ENCODE data around the gene NUDT16L1.

Gene NUDT16L1

DNA sequence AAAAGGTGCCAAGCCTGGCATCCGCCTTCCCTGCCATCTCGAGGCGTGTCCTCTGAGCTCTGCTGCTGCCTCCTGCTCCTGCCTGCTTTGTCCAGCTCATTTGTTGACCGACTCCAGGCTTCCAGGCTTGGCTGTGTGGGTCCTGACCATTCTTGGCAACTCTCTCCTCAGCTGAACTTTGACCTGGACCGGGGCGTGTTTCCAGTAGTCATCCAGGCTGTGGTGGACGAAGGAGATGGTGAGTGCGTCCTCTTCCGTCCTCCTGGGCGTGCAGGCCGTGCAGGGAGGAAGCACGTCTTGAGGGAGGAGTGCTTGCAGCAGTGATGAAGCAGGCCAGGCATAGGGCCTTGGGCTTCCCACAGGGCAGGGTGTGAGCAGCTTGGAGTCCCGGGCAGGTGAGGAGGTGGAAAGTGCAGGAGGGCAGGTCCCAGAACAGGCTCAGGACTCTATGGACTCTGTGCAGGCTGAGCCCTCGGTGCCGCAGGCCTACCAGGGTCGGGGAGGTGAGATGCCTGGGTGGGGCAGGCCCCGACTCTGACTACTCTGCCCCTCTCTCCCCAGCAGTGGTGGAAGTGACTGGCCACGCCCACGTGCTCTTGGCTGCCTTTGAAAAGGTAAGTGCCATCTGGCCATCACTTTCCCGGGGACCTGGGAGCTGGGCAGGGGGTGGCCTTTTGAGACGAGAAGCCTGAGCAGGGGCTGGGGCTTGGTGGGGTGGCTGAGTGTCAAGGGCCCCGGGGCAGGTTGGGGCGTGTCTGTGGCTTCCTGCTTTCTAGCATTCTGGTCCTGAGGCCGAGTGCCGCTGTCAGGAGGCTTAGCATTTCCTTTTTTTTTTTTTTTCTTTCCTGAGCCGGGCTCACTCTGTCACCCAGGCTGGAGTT lies 28.6 kb upstream of the NUDT16L1 start:
- no peak for DNase-seq (ENCODE audit: low spot score)

DNA sequence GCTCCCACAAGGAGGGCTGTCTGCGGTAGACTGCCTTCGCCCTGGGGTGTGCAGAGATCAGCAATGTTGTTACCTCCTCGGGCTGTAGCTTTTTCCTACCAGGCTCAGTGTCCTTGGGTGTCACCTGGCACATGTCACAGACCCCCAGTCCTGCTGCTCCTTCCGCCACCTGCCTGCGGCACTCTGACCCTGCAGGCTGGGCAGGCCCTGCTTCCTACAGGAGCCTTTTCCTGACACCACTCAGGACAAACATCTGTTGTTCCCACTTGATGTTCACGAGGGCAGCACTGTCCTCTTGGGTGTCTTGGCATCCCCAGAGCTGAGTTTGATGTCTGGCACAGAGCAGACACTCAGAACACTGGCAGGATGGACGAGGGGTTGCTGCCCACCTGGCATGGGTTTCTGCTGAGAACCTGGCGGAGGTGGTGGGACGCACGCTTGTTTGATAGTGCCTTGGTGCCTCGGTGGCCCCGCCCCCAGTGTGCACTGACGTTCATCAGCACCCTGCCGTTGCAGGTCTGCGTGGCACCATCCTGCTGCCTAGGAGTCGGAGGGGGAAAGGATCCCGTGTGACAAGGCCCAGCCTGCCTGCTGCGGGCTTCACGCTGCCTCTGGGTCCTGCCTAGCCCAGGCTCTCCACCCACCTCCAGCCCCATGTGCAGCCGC lies 26.7 kb upstream of the NUDT16L1 start:
- no peak for DNase-seq (ENCODE audit: low spot score)

DNA sequence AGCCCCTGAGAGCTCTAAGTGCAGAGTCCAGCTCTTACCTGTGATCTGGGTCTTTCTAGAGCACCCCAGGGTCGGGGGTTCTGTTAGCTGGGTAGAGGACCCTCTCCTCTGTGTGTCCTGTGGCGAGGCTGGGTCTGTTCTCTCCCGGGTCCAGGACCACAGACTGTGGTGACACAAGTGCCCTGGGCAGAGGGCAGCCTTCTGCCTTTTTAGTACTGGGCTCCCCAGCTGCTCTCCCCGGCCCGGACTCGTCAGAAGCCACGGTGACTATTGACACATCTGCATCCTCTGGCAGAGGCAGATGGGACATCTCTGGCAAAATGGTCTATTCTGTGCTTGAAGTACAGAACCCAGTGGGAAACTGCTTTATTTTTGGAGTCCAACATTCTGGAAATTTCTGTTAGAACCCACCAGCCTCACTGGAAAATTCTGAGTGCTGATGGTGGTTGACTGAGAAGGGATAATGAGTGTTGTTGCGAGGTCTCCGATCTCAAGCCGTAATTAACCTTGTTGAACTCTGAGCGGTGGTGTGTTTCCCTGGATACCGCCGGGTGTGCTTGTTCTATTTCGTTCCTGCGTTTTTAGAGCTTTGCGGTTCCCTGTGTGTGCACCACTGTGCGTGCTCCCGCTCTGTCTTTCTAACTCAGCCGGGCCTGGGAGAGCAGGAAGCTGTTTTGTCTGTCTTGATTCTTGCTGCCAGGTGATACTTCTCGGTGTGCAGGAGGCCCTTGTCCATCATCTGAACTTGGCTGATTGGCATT lies 26.0 kb upstream of the NUDT16L1 start:
- no peak for DNase-seq (ENCODE audit: low spot score)

DNA sequence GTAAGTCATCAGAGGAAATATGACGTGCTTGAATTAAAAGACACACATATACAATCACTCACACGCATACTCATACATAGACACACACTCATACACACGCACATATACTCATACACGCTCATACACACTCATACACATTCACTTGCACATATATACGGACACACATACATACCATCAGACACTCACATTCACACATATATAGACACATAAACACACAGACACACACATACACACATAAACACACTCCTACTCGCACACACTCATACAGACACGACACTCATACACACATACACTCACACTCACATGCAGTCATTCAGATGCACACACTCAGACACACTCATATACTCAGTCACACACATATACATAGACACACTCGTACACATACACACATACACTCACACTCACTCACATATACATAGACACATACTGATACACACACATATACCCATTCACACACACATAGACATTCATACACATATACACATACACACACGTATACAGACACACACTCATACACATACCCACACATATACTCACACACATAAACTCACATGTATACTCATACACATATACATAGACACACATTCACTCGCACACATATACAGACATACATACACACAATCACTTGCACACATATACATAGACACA lies 24.9 kb upstream of the NUDT16L1 start:
- no peak for DNase-seq (ENCODE audit: low spot score)

DNA sequence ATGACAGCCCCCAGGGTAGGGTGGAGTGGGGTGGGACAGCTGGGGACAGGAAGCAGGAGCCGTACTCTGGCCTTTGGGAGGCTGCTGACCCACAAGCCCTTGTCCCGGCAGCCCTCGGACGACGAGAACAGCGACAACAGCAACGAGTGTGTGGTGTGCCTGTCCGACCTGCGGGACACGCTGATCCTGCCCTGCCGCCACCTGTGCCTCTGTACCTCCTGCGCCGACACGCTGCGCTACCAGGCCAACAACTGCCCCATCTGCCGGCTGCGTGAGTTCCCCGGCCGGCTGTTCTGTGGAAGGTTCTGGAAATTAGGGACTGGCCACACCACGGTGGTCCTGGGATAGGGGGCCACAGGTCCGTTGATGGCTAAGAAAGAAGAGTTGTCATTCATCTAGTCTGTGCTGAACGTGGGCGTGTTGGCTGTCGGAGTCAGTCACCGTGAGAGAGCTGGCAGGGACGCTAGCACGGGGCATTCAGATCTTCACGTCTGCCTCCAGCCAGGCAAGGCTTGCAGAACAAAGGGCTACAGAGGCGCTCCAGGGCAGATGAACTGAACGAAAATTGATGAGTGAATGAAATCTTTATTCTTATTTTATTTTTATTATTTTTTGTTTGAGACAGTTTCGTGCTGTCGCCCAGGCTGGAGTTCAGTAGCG lies 19.8 kb upstream of the NUDT16L1 start:
- no peak for DNase-seq (ENCODE audit: low spot score)

DNA sequence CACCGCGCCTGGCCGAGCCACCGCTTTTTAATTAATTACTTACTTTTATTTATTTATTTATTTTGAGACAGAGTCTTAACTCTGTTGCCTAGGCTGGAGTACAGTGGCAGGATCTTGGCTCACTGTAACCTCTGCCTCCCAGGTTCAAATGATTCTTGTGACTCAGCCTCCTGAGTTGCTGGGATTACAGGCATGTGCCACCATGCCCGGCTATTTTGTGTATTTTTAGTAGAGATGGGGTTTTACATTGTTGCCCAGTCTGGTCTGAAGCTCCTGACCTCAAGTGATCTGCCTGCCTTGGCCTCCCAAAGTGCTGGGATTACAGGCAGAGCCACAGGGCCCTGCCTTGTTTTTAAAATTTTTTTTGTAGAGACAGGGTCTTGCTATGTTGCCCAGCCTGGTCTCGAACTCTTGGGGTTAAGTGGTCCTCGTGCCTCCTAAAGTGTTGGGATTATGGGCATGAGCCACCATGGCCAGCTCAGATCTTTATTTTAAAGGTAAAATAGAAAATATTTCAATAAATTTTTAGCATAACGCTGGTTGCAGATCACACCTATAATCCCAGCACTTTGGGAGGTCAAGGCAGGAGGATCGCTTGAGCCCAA lies 18.3 kb upstream of the NUDT16L1 start:
- DNase-seq (ENCODE audit: low spot score) = no peak

DNA sequence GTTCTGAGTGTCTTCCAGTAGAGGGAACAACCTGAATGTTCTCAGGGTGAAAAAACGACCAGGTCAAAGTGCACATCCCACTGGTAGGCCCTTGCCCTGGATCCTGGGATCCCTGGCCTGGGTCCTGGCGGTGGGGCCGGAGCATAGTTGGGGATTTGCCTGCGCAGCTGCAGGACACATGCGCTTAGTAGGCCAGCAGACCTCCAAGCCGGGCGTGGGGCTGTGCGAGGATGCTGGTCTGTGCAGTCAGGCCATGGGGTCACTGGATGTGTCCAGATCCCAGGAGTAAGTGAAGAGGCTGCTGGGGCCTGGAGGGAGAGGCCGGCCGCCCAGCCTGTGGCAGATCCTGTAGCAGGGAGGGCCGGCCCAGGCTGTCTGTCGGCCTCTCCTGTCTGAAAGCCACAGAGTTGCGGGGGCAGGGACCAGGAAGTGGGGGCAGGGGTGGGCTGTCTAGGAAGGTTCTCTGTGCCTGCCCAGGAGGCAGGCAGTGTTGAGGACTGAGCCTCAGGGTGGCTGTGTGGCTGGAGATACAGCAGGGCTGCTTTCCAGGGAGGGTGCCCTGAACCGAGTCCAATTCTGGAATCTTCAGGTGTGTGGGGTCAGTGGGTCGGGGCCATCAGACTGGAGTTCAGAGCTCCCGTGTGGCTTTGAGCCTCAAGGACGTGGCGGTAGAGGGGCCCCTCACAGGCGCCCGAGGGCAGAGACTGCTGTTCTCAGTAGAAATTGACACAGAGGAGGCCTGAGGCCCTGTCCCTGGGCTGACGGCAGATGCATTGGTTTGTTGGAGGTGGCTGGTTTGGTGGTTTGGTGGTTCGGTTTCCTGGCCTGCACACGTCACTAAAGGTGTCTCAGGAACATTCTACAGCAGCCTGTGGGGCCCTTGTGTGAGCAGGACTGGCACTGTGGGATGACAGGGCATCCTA lies 17.2 kb upstream of the NUDT16L1 start:
- DNase-seq (ENCODE audit: low spot score) = no peak

DNA sequence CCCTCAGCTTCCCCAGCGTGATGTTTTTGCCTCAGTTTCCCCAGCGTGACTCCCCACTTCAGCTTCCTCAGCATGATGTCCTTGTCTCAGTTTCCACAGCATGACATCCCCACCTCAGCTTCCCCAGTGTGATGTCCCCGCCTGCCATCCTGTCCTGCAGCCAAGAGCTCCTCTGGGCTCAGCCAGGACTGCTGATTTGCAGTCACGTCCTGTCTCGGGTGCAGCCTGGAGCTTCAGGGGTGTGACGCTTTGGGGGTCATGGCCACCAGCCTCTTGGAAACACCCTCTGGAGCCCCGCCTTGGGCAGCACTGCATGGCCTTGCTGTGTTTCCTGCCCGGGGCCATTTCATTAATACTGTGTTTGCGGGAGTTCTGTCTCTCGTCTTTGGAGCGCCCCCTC lies 16.5 kb upstream of the NUDT16L1 start:
- DNase-seq (ENCODE audit: low spot score) = no peak

DNA sequence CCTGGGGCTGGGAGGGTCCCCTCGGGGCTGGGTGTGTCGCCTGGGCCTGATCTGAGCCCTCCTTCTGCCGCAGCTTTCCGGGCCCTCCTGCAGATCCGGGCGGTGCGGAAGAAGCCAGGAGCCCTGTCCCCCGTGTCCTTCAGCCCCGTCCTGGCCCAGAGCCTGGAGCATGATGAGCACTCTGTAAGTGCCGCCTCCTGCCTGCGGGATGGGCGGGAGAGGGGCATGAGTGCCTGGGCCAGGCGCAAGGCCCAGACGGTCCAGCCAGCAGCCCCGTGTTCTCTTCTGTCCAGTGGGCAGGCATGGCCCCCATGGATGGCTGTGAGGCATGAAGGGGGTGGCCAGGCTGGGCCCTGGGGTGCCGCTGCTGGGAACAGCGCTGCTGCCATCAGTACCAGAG lies 16.0 kb upstream of the NUDT16L1 start:
- DNase-seq (ENCODE audit: low spot score) = no peak

DNA sequence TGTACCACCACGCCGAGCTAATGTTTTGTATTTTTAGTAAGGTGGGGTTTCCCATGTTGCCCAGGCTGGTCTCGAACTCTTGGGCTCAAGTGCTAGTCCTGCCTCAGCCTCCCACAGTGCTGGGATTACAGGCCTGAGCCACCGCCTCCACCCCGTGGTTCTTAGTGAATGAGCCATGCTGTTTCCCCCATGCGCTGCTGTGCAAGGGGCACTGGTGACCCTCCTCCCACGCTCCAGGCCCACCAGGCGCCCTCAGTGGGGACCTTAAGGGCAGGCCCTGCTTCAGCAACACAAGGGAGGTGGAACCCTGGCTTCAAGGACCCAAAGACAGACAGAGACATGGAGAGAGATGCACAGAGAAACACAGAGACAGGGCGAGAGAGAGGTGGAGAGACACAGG lies 15.4 kb upstream of the NUDT16L1 start:
- DNase-seq (ENCODE audit: low spot score) = no peak

DNA sequence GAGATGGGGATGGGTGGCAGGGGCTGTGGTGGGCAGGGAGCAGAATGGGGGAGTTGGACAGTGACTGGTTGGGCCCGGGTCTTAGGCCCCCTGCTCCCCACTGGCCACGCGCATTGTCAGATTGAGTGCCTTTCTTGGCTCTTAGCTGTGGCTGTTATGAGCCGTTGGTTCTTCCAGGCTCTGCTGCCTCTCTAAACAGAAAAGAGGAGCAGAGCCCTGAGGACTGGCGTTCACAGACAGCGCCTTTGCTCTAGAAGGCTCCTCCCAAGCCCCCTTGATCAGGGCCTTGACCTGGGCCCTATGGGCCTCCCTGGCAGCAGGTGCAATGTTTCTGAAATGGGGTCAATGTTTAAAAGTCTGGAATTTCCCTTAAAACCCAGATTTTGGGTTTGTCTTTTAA lies 14.8 kb upstream of the NUDT16L1 start:
- no peak for DNase-seq (ENCODE audit: low spot score)

DNA sequence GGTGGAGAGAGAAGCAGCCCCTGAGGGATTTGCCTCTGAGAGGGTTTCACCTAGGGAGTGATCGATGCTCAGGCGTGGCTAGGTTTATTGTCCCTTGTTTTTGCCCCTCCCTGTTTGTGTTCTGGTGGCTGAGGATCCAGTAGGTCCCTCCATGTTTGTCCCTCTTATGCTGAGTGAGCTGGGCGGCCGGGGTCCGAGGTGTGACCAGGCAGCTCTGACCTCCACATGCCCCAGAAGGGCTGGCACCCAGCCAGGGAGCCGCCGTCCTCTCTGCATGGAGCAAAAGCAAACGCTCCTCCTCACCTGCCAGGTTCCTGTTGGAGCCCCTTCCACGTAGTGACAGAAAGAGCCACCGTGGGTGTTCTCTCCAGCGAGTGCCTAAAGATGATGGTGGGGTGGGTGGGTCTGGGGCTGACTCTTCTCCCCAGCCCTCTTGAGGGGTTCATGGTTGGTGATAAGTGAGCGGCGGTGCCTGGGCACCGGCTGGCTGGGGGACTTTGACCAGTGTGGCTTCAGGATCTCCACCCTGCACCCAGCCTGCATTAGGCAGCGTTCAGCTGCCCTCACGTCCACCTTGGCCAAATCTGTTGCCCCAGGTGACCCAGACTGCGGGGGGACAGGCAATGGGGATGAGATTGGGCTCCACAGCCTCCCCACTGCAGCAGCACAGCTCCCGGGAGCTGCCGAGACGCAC lies 14.1 kb upstream of the NUDT16L1 start:
- DNase-seq (ENCODE audit: low spot score) = no peak

DNA sequence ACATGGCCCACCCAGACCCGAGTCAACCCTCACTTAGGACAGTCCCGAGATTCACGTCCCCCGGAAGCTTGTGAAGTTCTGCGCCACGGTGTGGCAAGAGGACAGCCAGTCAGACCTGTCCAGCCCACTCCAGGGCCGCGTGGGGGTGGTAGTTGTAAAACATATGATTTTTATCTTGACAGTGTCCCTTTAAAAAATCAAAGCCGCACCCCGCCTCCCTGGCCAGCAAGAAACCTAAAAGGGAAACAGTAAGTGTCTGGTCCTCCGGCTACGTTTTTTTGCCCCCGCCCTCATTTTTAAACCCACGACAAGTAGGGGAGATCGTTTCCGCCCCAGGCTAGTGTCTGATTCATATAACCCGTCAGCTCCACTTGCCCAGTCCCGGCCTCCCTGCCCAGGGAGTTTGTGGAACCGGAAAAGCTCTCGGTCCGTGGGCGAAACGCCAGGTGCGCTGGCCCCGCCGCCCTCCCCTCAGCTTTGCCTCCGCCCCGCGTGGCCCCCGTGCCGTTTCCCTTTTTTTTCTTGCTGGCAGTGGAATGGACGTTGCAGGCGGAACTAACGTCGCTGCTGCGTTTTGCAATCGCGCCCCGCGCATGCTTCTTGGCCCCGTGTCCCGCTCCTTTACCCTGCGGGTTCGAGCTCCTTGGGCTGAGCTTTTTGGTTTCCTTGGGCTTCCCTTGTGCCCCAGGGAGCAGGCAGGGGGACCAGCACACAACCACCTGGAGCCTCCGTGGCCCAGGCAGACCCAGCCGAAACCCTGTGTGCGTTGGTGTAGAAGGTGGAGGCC lies 13.3 kb upstream of the NUDT16L1 start:
- DNase-seq (ENCODE audit: low spot score) = no peak

DNA sequence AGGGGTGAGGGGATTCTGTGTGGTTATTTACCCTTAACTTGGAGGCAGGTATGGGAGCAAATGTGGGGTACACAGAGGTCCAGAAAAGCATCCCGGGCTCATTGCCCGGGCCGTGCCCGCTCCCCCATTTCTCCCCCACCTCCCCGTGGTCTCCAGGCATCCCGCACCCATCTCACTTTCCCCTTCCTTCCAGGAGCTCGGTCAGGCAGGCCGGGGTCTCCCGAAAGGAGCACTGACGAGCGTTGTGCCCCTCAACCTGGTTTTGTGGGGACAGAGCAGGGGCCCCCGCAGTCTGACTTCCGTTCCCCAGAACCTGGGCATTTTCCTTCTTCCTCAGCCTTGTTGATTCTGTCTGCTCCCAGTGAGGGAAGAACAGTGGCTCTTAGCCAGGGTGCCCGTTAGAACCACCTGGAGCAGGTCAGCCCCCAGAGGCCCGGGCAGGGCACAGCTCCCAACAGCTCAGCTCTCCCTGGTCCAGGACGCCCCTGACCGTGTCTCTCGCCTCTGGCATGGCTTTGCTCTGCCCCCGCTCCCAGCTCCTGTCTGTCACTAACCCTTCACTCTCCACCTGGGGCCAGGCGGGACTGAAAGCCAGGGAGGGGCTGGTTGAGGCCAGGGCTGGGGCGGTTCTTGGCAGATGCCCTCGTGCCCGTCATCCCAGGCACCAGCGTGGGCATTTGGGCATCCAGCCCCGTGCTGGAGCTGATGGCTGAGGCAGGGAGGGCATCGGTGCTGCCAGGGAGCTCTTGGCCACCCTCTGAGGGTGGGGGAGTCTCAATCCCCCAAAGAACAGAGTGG lies 12.5 kb upstream of the NUDT16L1 start:
- DNase-seq (ENCODE audit: low spot score) = no peak

DNA sequence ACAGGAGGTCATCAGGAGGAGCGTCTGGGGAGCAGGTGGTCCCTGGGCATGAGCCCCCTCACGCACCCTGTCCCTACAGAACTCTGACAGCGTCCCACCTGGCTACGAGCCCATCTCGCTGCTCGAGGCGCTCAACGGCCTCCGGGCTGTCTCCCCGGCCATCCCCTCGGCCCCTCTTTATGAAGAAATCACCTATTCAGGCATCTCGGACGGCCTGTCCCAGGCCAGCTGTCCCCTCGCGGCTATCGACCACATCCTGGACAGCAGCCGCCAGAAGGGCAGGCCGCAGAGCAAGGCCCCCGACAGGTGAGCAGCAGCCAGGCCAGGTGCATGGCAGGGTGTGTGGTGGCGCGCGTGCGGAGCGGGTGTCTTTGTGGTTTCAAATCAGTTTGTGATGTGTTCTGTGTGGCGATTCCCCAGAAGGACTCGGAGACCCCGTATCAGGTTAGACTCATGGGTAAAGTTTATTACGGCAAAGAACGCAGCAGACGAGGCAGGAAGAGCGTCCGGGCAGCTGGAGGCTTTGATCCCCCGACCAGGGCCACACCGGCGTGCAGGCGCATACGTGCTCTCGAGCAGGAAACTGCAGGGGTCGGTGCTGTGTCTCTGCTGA lies 11.8 kb upstream of the NUDT16L1 start:
- DNase-seq (ENCODE audit: low spot score) = no peak

DNA sequence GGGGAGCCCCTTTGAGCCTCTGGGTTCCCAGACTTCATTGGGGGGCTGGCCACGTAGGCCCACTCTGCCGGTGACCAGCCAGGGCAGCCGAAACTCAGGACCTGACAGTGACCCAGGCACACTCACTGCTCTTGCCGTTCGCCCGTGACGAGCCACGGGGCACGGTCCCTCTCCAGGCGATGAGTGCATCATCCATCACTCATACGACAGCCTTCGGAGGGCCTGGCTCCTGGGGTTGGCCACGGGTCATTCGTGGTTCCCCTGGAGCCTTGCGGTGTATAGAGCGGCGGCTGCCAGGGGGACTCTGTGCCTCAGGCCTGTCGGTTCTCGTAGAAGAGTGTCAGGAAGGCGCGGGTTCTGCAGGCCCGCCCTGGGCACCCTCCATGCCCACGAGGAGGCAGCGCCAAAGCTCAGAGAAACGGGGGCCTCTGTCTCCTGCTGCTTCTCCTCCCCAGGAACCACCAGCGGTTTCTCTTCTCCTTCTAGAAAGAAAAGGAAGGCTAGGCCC lies 11.2 kb upstream of the NUDT16L1 start:
- DNase-seq (ENCODE audit: low spot score) = no peak

DNA sequence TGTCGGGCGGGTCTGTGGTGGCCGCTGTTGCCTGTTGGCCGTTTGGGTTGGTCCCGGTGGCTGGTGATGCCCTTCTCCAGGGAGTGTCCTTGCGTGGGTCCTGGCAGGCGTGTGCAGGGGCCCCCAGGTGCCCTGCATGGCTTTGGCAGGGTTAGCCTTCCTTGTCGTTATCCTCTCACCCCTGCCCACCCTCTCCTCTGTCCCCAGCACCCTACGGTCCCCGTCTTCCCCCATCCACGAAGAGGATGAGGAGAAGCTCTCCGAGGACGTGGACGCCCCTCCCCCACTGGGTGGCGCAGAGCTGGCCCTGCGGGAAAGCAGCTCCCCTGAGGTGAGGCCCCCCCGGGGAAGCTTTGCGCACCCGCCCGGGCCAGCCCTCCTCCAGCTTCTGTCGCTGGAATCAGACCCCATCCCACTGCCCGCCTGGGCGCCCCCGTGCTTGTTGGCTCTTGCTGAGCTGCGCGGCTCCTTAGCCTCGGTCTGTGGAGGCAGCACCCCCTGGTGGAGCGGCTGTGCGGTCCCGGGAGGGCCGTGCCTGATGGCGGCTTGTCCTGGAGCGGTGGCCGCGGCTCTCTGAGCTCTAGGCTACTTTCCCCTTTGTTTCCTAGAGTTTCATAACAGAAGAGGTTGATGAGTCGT lies 10.6 kb upstream of the NUDT16L1 start:
- no peak for DNase-seq (ENCODE audit: low spot score)

Measured in AG20443 (cell line).